Endothelial cell of umbilical vein (primary cell): Measurements from ENCODE around the gene NUDT22. TPM values are rescaled to one million over a fixed set of nuclear protein-coding genes. Genes with fewer than 3 reads are reported as not detected.

Source experiments
- BruUV-seq: library from RNA; stranded (reverse); fragments of 400-500 nt; replicated peaks from 2 replicates; lab custom pipeline; 2021; lab: Mats Ljungman, UMichigan
- CTCF ChIA-PET: fragments of 300-600, 350-600 bp; sonication (Branson Sonifier 250); formaldehyde crosslinking; loops from one replicate; lab custom pipeline; 2021; ENCODE audit warnings: antibody characterized with exemption, inconsistent platforms; lab: Charles Lee
- POLR2A ChIA-PET: fragments of 300-600, 350-600 bp; sonication (Branson Sonifier 250); formaldehyde crosslinking; loops from one replicate; lab custom pipeline; 2021; ENCODE audit warnings: antibody characterized with exemption, inconsistent platforms; lab: Charles Lee
- DNase-seq: peaks from one replicate; pipeline ENCODE4 v3.0.0-alpha.2; 2011; ENCODE audit warnings: low read depth, low spot score
- FAIRE-seq: peaks from 2 replicates; lab custom pipeline; 2011; peaks lifted over from hg19 to GRCh38; lab: Jason Lieb, UNC
- H2AFZ ChIP-seq: 2 replicates; pipeline ENCODE4 v1.6.0; 2012; ENCODE audit warnings: low read depth, low read length, control low read depth, inconsistent platforms
- H3K27ac ChIP-seq: 2 replicates; pipeline ENCODE4 v1.5.1; 2011; ENCODE audit warnings: low read depth, mild to moderate bottlenecking, control low read depth, low read length, moderate library complexity; ENCODE audit not compliant: insufficient read depth
- H3K27me3 ChIP-seq, 2 experiments: 2 replicates each; pipeline versions ENCODE4 v1.6.0 to v1.6.1; 2011; ENCODE audit warnings: low read length in 2 of 2, mixed read lengths in 1 of 2; ENCODE audit not compliant: control insufficient read depth in 2 of 2, insufficient read depth in 2 of 2
- H3K36me3 ChIP-seq, 2 experiments: 2 replicates in 1 of 2; 3 replicates in 1 of 2; pipeline ENCODE4 v1.5.1; 2011; ENCODE audit warnings: low read length in 2 of 2, mild to moderate bottlenecking in 1 of 2, moderate library complexity in 1 of 2; ENCODE audit not compliant: control insufficient read depth in 2 of 2, insufficient read depth in 2 of 2; ENCODE audit errors: extremely low read depth in 1 of 2
- H3K4me1 ChIP-seq: 3 replicates; pipeline ENCODE4 v1.5.1; 2011; ENCODE audit warnings: mild to moderate bottlenecking, low read length; ENCODE audit not compliant: control insufficient read depth, insufficient read depth; ENCODE audit errors: extremely low read depth
- H3K4me2 ChIP-seq: 2 replicates; pipeline ENCODE4 v1.6.1; 2011; ENCODE audit warnings: low read length, control low read depth, mixed read lengths; ENCODE audit not compliant: insufficient read depth
- H3K4me3 ChIP-seq, 3 experiments: fragments of 200-600 bp in 1 of 3; sonication (generic), shearing (Covaris generic) in 1 of 3; replicated peaks in 1 of 3; 2 replicates each; pipeline ENCODE4 v1.5.1; 2011 to 2016; ENCODE audit warnings: control low read depth in 3 of 3, low read length in 3 of 3, mild to moderate bottlenecking in 2 of 3, inconsistent platforms in 1 of 3, low read depth in 1 of 3, moderate library complexity in 1 of 3; ENCODE audit not compliant: insufficient read depth in 1 of 3
- H3K79me2 ChIP-seq: 2 replicates; pipeline ENCODE4 v1.6.0; 2012; ENCODE audit warnings: low read length, inconsistent platforms; ENCODE audit not compliant: control insufficient read depth, insufficient read depth
- H3K9ac ChIP-seq: replicated peaks from 2 replicates; pipeline ENCODE3; 2011; ENCODE audit warnings: low read length, control low read depth; ENCODE audit not compliant: insufficient read depth; ENCODE audit errors: extremely low read depth
- H3K9me1 ChIP-seq: replicated peaks from 3 replicates; pipeline ENCODE4 v1.6.0; 2011; ENCODE audit warnings: mild to moderate bottlenecking, low read length; ENCODE audit not compliant: control insufficient read depth, insufficient read depth; ENCODE audit errors: extremely low read depth
- H3K9me3 ChIP-seq: replicated peaks from 2 replicates; pipeline ENCODE4 v1.5.1; 2012; ENCODE audit warnings: low read length, inconsistent platforms; ENCODE audit not compliant: control insufficient read depth, insufficient read depth
- H4K20me1 ChIP-seq: replicated peaks from 2 replicates; pipeline ENCODE3; 2011; ENCODE audit warnings: mild to moderate bottlenecking, low read length; ENCODE audit not compliant: control insufficient read depth, insufficient read depth; ENCODE audit errors: extremely low read depth
- CTCF ChIP-seq, 2 donors: IDR thresholded peaks; 1 replicate in 1 of 2; 2 replicates in 1 of 2; pipeline ENCODE4 v1.5.1; 2011; ENCODE audit warnings: low read length in 2 of 2, mild to moderate bottlenecking in 2 of 2, moderate library complexity in 2 of 2, control low read depth in 1 of 2, inconsistent platforms in 1 of 2, low read depth in 1 of 2; ENCODE audit not compliant: insufficient read depth in 1 of 2; ENCODE audit errors: extremely low read depth in 1 of 2
- EZH2 ChIP-seq: IDR thresholded peaks from 2 replicates; pipeline ENCODE4 v1.6.1; 2012; ENCODE audit warnings: borderline replicate concordance, low read depth, mild to moderate bottlenecking, moderate library complexity, low read length, inconsistent platforms; ENCODE audit not compliant: severe bottlenecking
- FOS ChIP-seq: IDR thresholded peaks from 2 replicates; pipeline ENCODE4 v1.6.1; 2011; ENCODE audit warnings: mild to moderate bottlenecking, low read length, moderate library complexity, borderline replicate concordance; ENCODE audit not compliant: insufficient read depth
- GATA2 ChIP-seq: IDR thresholded peaks from 2 replicates; pipeline ENCODE4 v1.7.0; 2011; ENCODE audit warnings: low read depth, mild to moderate bottlenecking, moderate library complexity, mixed read lengths, low read length; ENCODE audit not compliant: insufficient read length, insufficient read depth
- JUN ChIP-seq: IDR thresholded peaks from 2 replicates; pipeline ENCODE4 v1.6.1; 2011; ENCODE audit warnings: borderline replicate concordance, low read depth; ENCODE audit not compliant: insufficient read length, insufficient read depth
- MAX ChIP-seq: IDR thresholded peaks from 2 replicates; pipeline ENCODE4 v1.6.1; 2011; ENCODE audit not compliant: insufficient read depth, insufficient read length
- MYC ChIP-seq: IDR thresholded peaks from one replicate; pipeline ENCODE4 v1.6.1; 2011; ENCODE audit warnings: mild to moderate bottlenecking, low read depth, low read length
- POLR2A ChIP-seq: IDR thresholded peaks from 2 replicates; pipeline ENCODE4 v1.6.1; 2012; ENCODE audit warnings: low read depth, mild to moderate bottlenecking, control low read depth, low read length
- POLR2AphosphoS5 ChIP-seq: IDR thresholded peaks from 2 replicates; pipeline ENCODE4 v1.6.1; 2012; ENCODE audit warnings: low read depth, mild to moderate bottlenecking, control low read depth, low read length, moderate library complexity; ENCODE audit not compliant: insufficient read depth
- dilution Hi-C: fragments of 300-500 bp; cut with MboI; formaldehyde crosslinking; loops from one replicate; pipeline ENCODE4 v1.15.0; 2019; ENCODE audit warnings: low sequenced_read_pairs; ENCODE audit not compliant: extremely low pct_ligation_motif_present
- intact Hi-C: fragments of 100-400 bp; cut with micrococcal nuclease; formaldehyde crosslinking; loops from one replicate; pipeline ENCODE4 v1.10.0; 2022
- polyA plus RNA-seq, 4 experiments: library from polyadenylated mRNA; depleted of rRNA in 3 of 4; stranded (reverse) in 3 of 4; unstranded in 1 of 4; fragments of >200 nt; gene quantifications; 2 replicates each; pipeline versions ENCODE4 v1.2.1 to v1.2.3, GENCODE V29; 2011 to 2012; ENCODE audit warnings: missing spikeins in 1 of 4
- total RNA-seq: library from RNA; stranded (reverse); gene quantifications from 2 replicates; pipeline ENCODE4 v1.2.3, GENCODE V29; 2021

The NUDT22 gene
- total and polyA plus RNA-seq, 2 donors (not counting 3 experiments of a cell fraction or from before 2014, with no cell fraction given), result 37.8 to 54.8 TPM

- dilution Hi-C loops, result no loop called here
- FAIRE-seq (no peak), DNase-seq (no peak)
- Histone ChIP-seq H4K20me1 (no peaks in the 10 kb centered on the region), H3K4me3 (no peak overlapping the region), H3K9me3 (no peaks in the 10 kb centered on the region), H3K27ac (no peak overlapping the region), H3K36me3 (peaks cover 16 to 44% of the 10 kb centered on the region in 2 experiments), H3K79me2 (peaks cover 14% of the 10 kb centered on the region), H3K27me3 (no peaks in the 10 kb centered on the region), H3K9ac (no peak overlapping the region), H2AFZ (no peak overlapping the region), H3K4me1 (peaks cover 9% of the 10 kb centered on the region), H3K9me1 (no peaks in the 10 kb centered on the region), H3K4me2 (no peak overlapping the region)
- intact Hi-C loops, result no loop called here
- POLR2A ChIA-PET, result no interaction called here
- no TSS peak for BruUV-seq
- CTCF ChIA-PET, result interaction anchor here (0.7 to 1.1 kb wide), 5 partner anchors 10 to 54 kb away, joined by 3 read pairs; partner anchors contain the start of genes CATSPERZ and FERMT3
- TF ChIP-seq FOS (no peak), MAX (no peak), POLR2A (no peak), CTCF (IDR thresholded peaks at IDR 0.05; ENCODE audit: extremely low read depth in 1 of 2, insufficient read depth in 1 of 2, low read depth in 1 of 2, low read length in 2 of 2) (no peak), POLR2AphosphoS5 (no peak), EZH2 (no peak), MYC (no peak), GATA2 (no peak), JUN (no peak)
Measured at GRCh38 chr11:64258356-64258755, 32.3 kb downstream of the NUDT22 start.
